Mucosa of stomach (tissue), 1 donor: ENCODE results near the gene MAPK1.
"Not testable (repeated sequence)": the region's sequence is repeated elsewhere in the genome, so short reads cannot be mapped to it uniquely, and the experiment has no call there.

Experiments used
- H3K27me3 ChIP-seq: one replicate; pipeline ENCODE4 v1.7.0; 2013; ENCODE audit warnings: mild to moderate bottlenecking, low read length; ENCODE audit not compliant: control insufficient read depth, insufficient read depth
- H3K36me3 ChIP-seq: one replicate; pipeline ENCODE4 v1.7.0; 2013; ENCODE audit warnings: low read length; ENCODE audit not compliant: control insufficient read depth, insufficient read depth
- H3K4me1 ChIP-seq: one replicate; pipeline ENCODE4 v1.7.0; 2013; ENCODE audit warnings: mild to moderate bottlenecking, low read length; ENCODE audit not compliant: control insufficient read depth, insufficient read depth
- H3K4me3 ChIP-seq: one replicate; pipeline ENCODE4 v1.7.0; 2013; ENCODE audit warnings: low read length
- H3K9ac ChIP-seq: one replicate; pipeline ENCODE4 v1.7.0; 2013; ENCODE audit warnings: mild to moderate bottlenecking, low read length, moderate library complexity
- H3K9me3 ChIP-seq: one replicate; pipeline ENCODE4 v1.7.0; 2013; ENCODE audit warnings: mild to moderate bottlenecking, low read length, moderate library complexity; ENCODE audit not compliant: control insufficient read depth
- donor health status: Pancreatic carcinoma.

The MAPK1 gene

GRCh38 chr22:21867528-21868266 is at the start of gene MAPK1:
TSS of gene MAPK1 (minus strand) at chr22:21867645. CDS start at chr22:21867440, 205 bp downstream.
- H3K9me3 ChIP-seq, result no peaks in the 10 kb centered on the region
- H3K36me3 ChIP-seq, result no peaks in the 10 kb centered on the region
- peak within 1 kb of the TSS; percentile 87 for H3K9ac ChIP-seq
- H3K27me3 ChIP-seq, result no peaks in the 10 kb centered on the region
- peak within 1 kb of the TSS; percentile 94 for H3K4me3 ChIP-seq
- peaks cover 2% of the 10 kb centered on the region for H3K4me1 ChIP-seq

GRCh38 chr22:21916309-21916918 is 49.0 kb upstream of the MAPK1 start:
- no peak overlapping the region for H3K4me3 ChIP-seq
- no peaks in the 10 kb centered on the region for H3K4me1 ChIP-seq
- H3K9ac ChIP-seq, result no peak overlapping the region
- no peaks in the 10 kb centered on the region for H3K27me3 ChIP-seq
- no peaks in the 10 kb centered on the region for H3K9me3 ChIP-seq
- H3K36me3 ChIP-seq, result no peaks in the 10 kb centered on the region

GRCh38 chr22:21915624-21916308 is 48.3 kb upstream of the MAPK1 start:
- Histone ChIP-seq H3K4me3 (no peak overlapping the region), H3K4me1 (no peaks in the 10 kb centered on the region), H3K9me3 (no peaks in the 10 kb centered on the region), H3K36me3 (no peaks in the 10 kb centered on the region), H3K27me3 (no peaks in the 10 kb centered on the region), H3K9ac (no peak overlapping the region)

GRCh38 chr22:21914033-21914642 is 46.7 kb upstream of the MAPK1 start:
- not testable (repeated sequence) for H3K27me3 ChIP-seq, H3K9ac ChIP-seq, H3K4me3 ChIP-seq, H3K36me3 ChIP-seq, H3K9me3 ChIP-seq, H3K4me1 ChIP-seq

GRCh38 chr22:21910367-21910766 is 42.9 kb upstream of the MAPK1 start:
- H3K4me1 ChIP-seq, H3K36me3 ChIP-seq, H3K4me3 ChIP-seq, H3K27me3 ChIP-seq, H3K9me3 ChIP-seq, H3K9ac ChIP-seq: not testable (repeated sequence)

GRCh38 chr22:21909871-21910270 is 42.4 kb upstream of the MAPK1 start:
- H3K4me3 ChIP-seq, result no peak overlapping the region
- H3K27me3 ChIP-seq, result no peaks in the 10 kb centered on the region

GRCh38 chr22:21907638-21908522 is 40.4 kb upstream of the MAPK1 start:
- Histone ChIP-seq H3K9me3 (no peaks in the 10 kb centered on the region), H3K27me3 (no peaks in the 10 kb centered on the region), H3K4me1 (no peaks in the 10 kb centered on the region), H3K36me3 (no peaks in the 10 kb centered on the region), H3K9ac (no peak overlapping the region), H3K4me3 (no peak overlapping the region)

More at GRCh38 chr22:21909871-21910270, 42.4 kb upstream of the MAPK1 start:
- H3K9ac ChIP-seq, result no peak overlapping the region
- no peaks in the 10 kb centered on the region for H3K9me3 ChIP-seq
- no peaks in the 10 kb centered on the region for H3K4me1 ChIP-seq
- H3K36me3 ChIP-seq, result no peaks in the 10 kb centered on the region

- H3K27me3 ChIP-seq, H3K36me3 ChIP-seq, H3K9ac ChIP-seq, H3K4me1 ChIP-seq, H3K9me3 ChIP-seq, H3K4me3 ChIP-seq: not testable (repeated sequence)
Measured at GRCh38 chr22:21905234-21905633, 37.8 kb upstream of the MAPK1 start.

- H3K4me1 ChIP-seq, result no peaks in the 10 kb centered on the region
- no peaks in the 10 kb centered on the region for H3K27me3 ChIP-seq
- H3K36me3 ChIP-seq, result no peaks in the 10 kb centered on the region
- H3K9ac ChIP-seq, result no peak overlapping the region
- H3K4me3 ChIP-seq, result no peak overlapping the region
- no peaks in the 10 kb centered on the region for H3K9me3 ChIP-seq
Measured at GRCh38 chr22:21904250-21904789, 36.9 kb upstream of the MAPK1 start.

- Histone ChIP-seq H3K4me1 (no peaks in the 10 kb centered on the region), H3K36me3 (no peaks in the 10 kb centered on the region), H3K9ac (no peak overlapping the region), H3K4me3 (no peak overlapping the region), H3K9me3 (no peaks in the 10 kb centered on the region), H3K27me3 (no peaks in the 10 kb centered on the region)
Measured at GRCh38 chr22:21903283-21903682, 35.8 kb upstream of the MAPK1 start.

- no peak overlapping the region for H3K4me3 ChIP-seq
- H3K9ac ChIP-seq, result no peak overlapping the region
- H3K4me1 ChIP-seq, result no peaks in the 10 kb centered on the region
- H3K36me3 ChIP-seq, result no peaks in the 10 kb centered on the region
- H3K9me3 ChIP-seq, result no peaks in the 10 kb centered on the region
- no peaks in the 10 kb centered on the region for H3K27me3 ChIP-seq
Measured at GRCh38 chr22:21902296-21903087, 35.0 kb upstream of the MAPK1 start.
